Thyroid gland (tissue), 4 donors: ENCODE data around the gene TNP1. TPM values are rescaled to one million over a fixed set of nuclear protein-coding genes. Genes with fewer than 3 reads are reported as not detected.

Source experiments
- DNase-seq, 2 donors: peaks; one replicate each; pipeline ENCODE4 v3.0.0-alpha.2; 2019
- H3K27ac ChIP-seq, 3 donors: fragments of 200-600 bp; sonication (generic); 1 replicate in 2 of 3; 2 replicates in 1 of 3; pipeline ENCODE4 v1.5.1; 2016 to 2019; ENCODE audit warnings: mild to moderate bottlenecking in 1 of 3, moderate library complexity in 1 of 3
- H3K27me3 ChIP-seq: fragments of 200-600 bp; sonication (generic); one replicate; pipeline ENCODE4 v1.5.1; 2019
- H3K36me3 ChIP-seq, 2 donors: fragments of 200-600 bp; sonication (generic); one replicate each; pipeline ENCODE4 v1.5.1; 2016 to 2019
- H3K4me1 ChIP-seq, 2 donors: fragments of 200-600 bp; sonication (generic); one replicate each; pipeline ENCODE4 v1.5.1; 2017 to 2019
- H3K4me3 ChIP-seq, 3 donors: fragments of 200-600 bp; sonication (generic); replicated peaks in 1 of 3; 1 replicate in 2 of 3; 2 replicates in 1 of 3; pipeline ENCODE4 v1.5.1; 2016; ENCODE audit warnings: mild to moderate bottlenecking in 1 of 3
- H3K9me3 ChIP-seq: fragments of 200-600 bp; sonication (generic); one replicate; pipeline ENCODE4 v1.5.1; 2017
- POLR2A ChIP-seq, 2 donors: fragments of 450-650 bp; IDR thresholded peaks; one replicate each; pipeline ENCODE4 v1.6.1; 2017; ENCODE audit warnings: antibody characterized with exemption in 2 of 2, mild to moderate bottlenecking in 2 of 2, moderate library complexity in 1 of 2
- whole genome bisulfite sequencing, 2 donors: methylation state at CpG; one replicate each; pipeline ENCODE4 v1.1.5; 2017; 5-methylcytosine and 5-hydroxymethylcytosine counted together
- intact Hi-C: fragments of 100-400 bp; cut with DNase I; formaldehyde crosslinking; loops from one replicate; pipeline ENCODE4 v1.15.1; 2023
- total RNA-seq, 4 donors: library from RNA; depleted of rRNA; stranded (reverse); fragments of >200 nt; gene quantifications; one replicate each; pipeline ENCODE4 v1.2.3, GENCODE V29; 2016
- TF ChIP-seq, protein P1 (sequence below), 6 experiments: fragments of 200-600 bp in 3 of 6; fragments of 450-650 bp in 3 of 6; sonication (generic) in 3 of 6; IDR thresholded peaks; one replicate each; pipeline ENCODE4 v1.5.1; 2016 to 2019; ENCODE audit warnings: antibody characterized with exemption in 6 of 6, mild to moderate bottlenecking in 2 of 6, inconsistent platforms in 1 of 6, moderate library complexity in 1 of 6

Gene TNP1
- total RNA-seq, 4 donors from 2014 or later: 7.1 to 79.1 TPM; not detected in 2

DNA sequence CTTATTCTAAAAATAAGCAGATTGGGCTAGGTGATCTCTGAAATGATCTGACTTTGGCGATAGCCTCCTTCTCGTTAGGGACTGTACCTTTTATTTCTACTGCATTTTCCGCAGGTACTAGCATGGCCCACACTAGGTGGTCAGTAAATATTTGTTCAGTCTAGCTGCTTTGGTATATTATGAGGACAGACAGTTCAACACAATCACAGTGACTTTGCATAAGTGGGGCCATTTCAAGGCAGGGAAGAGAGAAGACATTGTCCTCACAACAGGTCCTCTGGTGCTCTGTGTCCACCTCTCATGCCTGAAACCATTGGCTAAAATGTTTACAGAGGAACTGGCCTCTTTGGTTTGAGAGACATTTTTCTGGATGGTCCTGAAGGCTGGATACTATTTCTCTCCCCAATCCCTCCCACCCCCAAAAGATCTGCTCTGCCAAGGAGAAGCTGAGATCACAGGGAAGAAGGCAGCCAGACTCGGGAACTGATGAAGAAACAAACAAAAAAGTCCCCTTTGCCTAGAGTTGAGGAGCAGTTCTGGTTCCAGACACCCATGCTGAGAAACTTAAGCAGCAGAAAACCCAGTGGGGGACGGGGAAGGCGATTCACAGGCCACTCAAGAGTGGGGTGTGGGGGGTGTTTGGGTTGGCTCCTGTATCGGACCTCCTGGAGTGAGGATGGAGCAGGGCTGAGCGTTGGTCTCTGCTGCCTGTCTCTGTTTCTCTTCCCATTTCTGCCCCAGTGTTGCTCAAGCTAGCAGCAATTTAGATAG is 2.9 kb upstream of the TNP1 start:
- peaks cover 26 to 30% of the 10 kb centered on the region in 2 donors for H3K4me1 ChIP-seq
- 72 to 82% methylated on average over 8 of the region's 8 CpGs for WGBS, 2 donors
- H3K27ac ChIP-seq: peak overlapping the region in 1 of 3 donors; percentile 73
- no peaks in the 10 kb centered on the region for H3K36me3 ChIP-seq
- H3K9me3 ChIP-seq: no peaks in the 10 kb centered on the region
- H3K4me3 ChIP-seq: no peak overlapping the region
- intact Hi-C loops: no loop called here
- TF ChIP-seq POLR2A (IDR thresholded peaks at IDR 0.05): no peak
- TF ChIP-seq, protein P1, sequence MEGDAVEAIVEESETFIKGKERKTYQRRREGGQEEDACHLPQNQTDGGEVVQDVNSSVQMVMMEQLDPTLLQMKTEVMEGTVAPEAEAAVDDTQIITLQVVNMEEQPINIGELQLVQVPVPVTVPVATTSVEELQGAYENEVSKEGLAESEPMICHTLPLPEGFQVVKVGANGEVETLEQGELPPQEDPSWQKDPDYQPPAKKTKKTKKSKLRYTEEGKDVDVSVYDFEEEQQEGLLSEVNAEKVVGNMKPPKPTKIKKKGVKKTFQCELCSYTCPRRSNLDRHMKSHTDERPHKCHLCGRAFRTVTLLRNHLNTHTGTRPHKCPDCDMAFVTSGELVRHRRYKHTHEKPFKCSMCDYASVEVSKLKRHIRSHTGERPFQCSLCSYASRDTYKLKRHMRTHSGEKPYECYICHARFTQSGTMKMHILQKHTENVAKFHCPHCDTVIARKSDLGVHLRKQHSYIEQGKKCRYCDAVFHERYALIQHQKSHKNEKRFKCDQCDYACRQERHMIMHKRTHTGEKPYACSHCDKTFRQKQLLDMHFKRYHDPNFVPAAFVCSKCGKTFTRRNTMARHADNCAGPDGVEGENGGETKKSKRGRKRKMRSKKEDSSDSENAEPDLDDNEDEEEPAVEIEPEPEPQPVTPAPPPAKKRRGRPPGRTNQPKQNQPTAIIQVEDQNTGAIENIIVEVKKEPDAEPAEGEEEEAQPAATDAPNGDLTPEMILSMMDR (IDR thresholded peaks at IDR 0.05): no peak
- H3K27me3 ChIP-seq: no peaks in the 10 kb centered on the region
- DNase-seq: no peak

- Histone ChIP-seq H3K27ac (no peak overlapping the region), H3K9me3 (no peaks in the 10 kb centered on the region), H3K36me3 (no peaks in the 10 kb centered on the region), H3K4me1 (peaks cover 28 to 38% of the 10 kb centered on the region in 2 donors), H3K27me3 (no peaks in the 10 kb centered on the region), H3K4me3 (no peak overlapping the region)
- DNase-seq: no peak
- intact Hi-C loops: no loop called here
- TF ChIP-seq, protein P1 (IDR thresholded peaks at IDR 0.05): no peak
- TF ChIP-seq POLR2A (IDR thresholded peaks at IDR 0.05): no peak
- 87 to 96% methylated on average over 2 of the region's 2 CpGs for WGBS, 2 donors
Measured at GRCh38 chr2:216860426-216861137, 718 bp upstream of the TNP1 start.

DNA sequence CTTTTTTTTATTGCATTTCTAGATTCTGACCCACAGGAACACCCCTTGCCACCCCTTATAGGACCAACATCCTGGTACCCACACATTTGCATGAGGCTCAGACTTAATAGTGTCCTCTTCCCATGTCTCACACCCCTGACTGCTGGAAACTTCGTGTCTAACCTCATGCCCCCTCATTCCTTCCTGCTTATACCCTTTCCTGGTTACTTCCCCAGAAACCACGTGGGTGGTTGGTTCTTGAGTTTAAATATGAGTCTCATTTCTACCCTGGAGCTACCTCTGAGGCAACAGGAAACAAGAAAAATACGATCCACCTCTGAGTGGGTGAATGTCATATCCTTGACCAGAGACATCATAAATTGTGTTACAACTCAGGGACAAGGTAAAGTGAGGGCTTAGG is 1.6 kb downstream of the TNP1 start:
- Histone ChIP-seq H3K9me3 (no peaks in the 10 kb centered on the region), H3K36me3 (no peaks in the 10 kb centered on the region), H3K27me3 (no peaks in the 10 kb centered on the region), H3K4me1 (peaks cover 9 to 21% of the 10 kb centered on the region in 2 donors), H3K27ac (no peak overlapping the region), H3K4me3 (no peak overlapping the region)
- TF ChIP-seq, protein P1 (IDR thresholded peaks at IDR 0.05): no peak
- no peak for TF ChIP-seq POLR2A (IDR thresholded peaks at IDR 0.05)
- 72 to 74% methylated on average over 3 of the region's 3 CpGs for WGBS, 2 donors
- no peak for DNase-seq
- intact Hi-C loops: no loop called here

DNA sequence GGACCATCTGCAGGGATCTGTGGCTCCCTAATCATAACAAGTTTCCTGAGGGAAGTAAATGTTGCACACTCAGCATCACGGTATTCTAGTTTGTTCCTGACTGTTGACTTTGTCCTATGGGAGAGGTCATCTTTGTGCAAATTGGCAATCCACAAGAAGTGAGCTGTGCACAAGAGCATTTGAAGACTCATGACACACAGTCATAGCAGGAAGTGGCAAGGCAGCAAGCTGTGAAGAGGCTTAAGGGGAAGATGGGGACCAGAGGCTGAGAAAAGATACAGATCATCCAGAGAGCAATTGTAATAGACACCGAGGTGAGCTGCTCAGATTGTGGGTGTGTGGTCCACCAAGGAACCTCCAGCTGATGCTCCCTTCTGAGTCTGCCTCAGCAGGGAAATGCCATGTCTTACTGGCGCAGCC is 2.7 kb downstream of the TNP1 start:
- WGBS, 2 donors: 53 to 56% methylated on average over 3 of the region's 3 CpGs
- TF ChIP-seq POLR2A (IDR thresholded peaks at IDR 0.05): no peak
- TF ChIP-seq, protein P1 (IDR thresholded peaks at IDR 0.05): no peak

More for the DNA sequence above, 2.7 kb downstream of the TNP1 start:
- Histone ChIP-seq H3K9me3 (no peaks in the 10 kb centered on the region), H3K27ac (no peak overlapping the region), H3K4me3 (no peak overlapping the region), H3K36me3 (no peaks in the 10 kb centered on the region), H3K27me3 (no peaks in the 10 kb centered on the region), H3K4me1 (peaks cover 3 to 12% of the 10 kb centered on the region in 2 donors)
- DNase-seq: peak; percentile 9 to 14
- intact Hi-C loops: no loop called here
